K562 (cell line): ENCODE results near the gene CACNA1S. TPM values are rescaled to one million over a fixed set of nuclear protein-coding genes. Genes with fewer than 3 reads are reported as not detected.

Source experiments
- CCNT2 ChIP-seq: IDR thresholded peaks from 2 replicates; pipeline ENCODE4 v1.6.1; 2011; ENCODE audit warnings: borderline replicate concordance, low read depth, mild to moderate bottlenecking, moderate library complexity, mixed read lengths, low read length; ENCODE audit not compliant: insufficient read length; ENCODE audit errors: extremely low read depth
- DACH1 ChIP-seq: fragments of 450-650 bp; IDR thresholded peaks from 2 replicates; pipeline ENCODE4 v1.6.1; 2018; ENCODE audit not compliant: partially characterized antibody
- JUNB ChIP-seq: fragments of 450-650 bp; formaldehyde crosslinking; conservative IDR thresholded peaks from 2 replicates; pipeline ENCODE4 v1.4.0; 2020; ENCODE audit warnings: mild to moderate bottlenecking
- MCM5 ChIP-seq: fragments of 450-650 bp; IDR thresholded peaks from 2 replicates; pipeline ENCODE4 v1.6.1; 2016; ENCODE audit warnings: low read depth
- POLR2G ChIP-seq: fragments of 200-400 bp; formaldehyde crosslinking; IDR thresholded peaks from 2 replicates; pipeline ENCODE4 v1.6.1; 2017; ENCODE audit warnings: low read depth, mild to moderate bottlenecking, antibody characterized with exemption, low read length, moderate library complexity
- SMAD4 ChIP-seq: fragments of 250-450 bp; sonication (Bioruptor Pico); conservative IDR thresholded peaks from 2 replicates; pipeline ENCODE4 v1.8.0; 2021; ENCODE audit warnings: inconsistent platforms, mild to moderate bottlenecking, moderate library complexity
- SMARCE1 ChIP-seq: fragments of 450-650 bp; IDR thresholded peaks from 2 replicates; pipeline ENCODE4 v1.7.1; 2016; ENCODE audit warnings: mild to moderate bottlenecking
- ZNF282 ChIP-seq: sonication (generic); formaldehyde crosslinking; IDR thresholded peaks from 2 replicates; pipeline ENCODE4 v1.8.1; 2023; ENCODE audit warnings: missing genetic modification reagents
- ZNF583 ChIP-seq: fragments of 250-450 bp; sonication (Bioruptor Pico); IDR thresholded peaks from 2 replicates; pipeline ENCODE4 v1.4.0; 2020
- polyA plus RNA-seq, 8 experiments: library from polyadenylated mRNA; depleted of rRNA in 4 of 8; stranded (reverse) in 5 of 8; unstranded in 3 of 8; fragments of >200 nt; fragmentation: Nextera tagmentation in 2 of 8; fragmentation: Illumina TruSeq in 1 of 8; extraction: Ambion mirVana in 2 of 8; extraction: Trizol in 1 of 8; gene quantifications; 2 replicates each; pipeline versions ENCODE4 v1.2.1 to v1.2.3, GENCODE V29; 2011 to 2014; ENCODE audit warnings: inconsistent platforms in 1 of 8, missing spikeins in 1 of 8
- total RNA-seq, 7 experiments: library from RNA; depleted of rRNA in 6 of 7; stranded (reverse); fragments of >200 nt in 6 of 7; fragmentation: Illumina TruSeq in 2 of 7; extraction: Trizol in 2 of 7; gene quantifications; 2 replicates each; pipeline versions ENCODE4 v1.2.1 to v1.2.3, GENCODE V29; 2011 to 2021; ENCODE audit warnings: low replicate concordance in 1 of 7
- TF ChIP-seq, protein P1 (sequence below): fragments of 450-650 bp; IDR thresholded peaks from 2 replicates; pipeline ENCODE4 v1.6.1; 2017; ENCODE audit warnings: antibody characterized with exemption
- TF ChIP-seq, protein P2 (sequence below): fragments of 450-650 bp; conservative IDR thresholded peaks from 2 replicates; pipeline ENCODE4 v1.6.1; 2016; ENCODE audit warnings: missing genetic modification characterization, low read depth, mild to moderate bottlenecking, missing compliant biosample characterization, moderate library complexity

The CACNA1S gene
- total and polyA plus RNA-seq, 9 of the 15 experiments (the other 6 are each of a cell fraction or from before 2014, with no cell fraction given) = not detected

DNA sequence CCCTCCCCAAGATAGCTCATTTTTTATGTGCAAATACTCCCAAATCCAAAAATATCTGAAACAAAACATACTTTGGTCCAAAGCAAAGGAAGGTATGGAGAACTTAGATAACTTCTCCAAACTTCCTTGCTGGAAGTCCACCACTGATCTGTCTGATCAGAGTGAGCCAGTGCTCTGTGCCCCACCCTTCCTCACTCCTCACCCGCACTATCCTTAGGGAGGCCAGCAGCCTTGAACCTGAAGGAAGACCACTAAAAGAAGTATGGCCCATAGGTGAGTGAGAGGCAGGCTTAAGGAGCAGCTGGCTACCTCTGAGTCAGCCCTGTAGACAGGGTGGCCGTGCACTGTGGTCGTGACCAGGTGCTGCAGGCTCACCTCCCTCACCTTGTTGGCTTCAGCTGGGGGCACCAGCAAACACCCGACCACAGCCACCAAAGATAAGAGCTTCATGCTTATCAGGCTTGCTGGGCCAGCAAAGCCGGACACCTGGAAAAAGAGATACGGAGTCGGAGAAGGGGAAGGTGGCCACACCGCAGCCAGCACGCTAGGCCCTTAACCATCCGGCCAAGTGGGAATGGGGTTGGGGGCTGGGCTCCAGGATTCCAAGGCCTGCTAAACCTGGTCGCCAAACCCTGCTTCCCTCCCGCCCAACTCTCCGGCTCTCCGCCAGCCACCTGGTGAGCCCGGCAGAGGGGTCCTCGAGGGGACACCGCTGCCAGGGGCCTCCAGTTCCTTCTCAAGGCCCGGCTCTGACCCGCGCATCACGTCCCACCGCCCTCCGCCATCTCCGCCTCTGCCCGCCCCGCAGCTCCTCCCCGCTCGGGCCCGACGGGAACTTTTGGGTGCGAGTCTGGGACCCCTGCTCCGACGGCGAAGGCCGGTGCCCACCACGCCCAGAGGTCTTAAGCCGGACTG lies 41.5 kb upstream of the CACNA1S start (continued):
- TF ChIP-seq SMAD4 (CRISPR knock-in tag) = peak; percentile 90
- TF ChIP-seq, protein P1, sequence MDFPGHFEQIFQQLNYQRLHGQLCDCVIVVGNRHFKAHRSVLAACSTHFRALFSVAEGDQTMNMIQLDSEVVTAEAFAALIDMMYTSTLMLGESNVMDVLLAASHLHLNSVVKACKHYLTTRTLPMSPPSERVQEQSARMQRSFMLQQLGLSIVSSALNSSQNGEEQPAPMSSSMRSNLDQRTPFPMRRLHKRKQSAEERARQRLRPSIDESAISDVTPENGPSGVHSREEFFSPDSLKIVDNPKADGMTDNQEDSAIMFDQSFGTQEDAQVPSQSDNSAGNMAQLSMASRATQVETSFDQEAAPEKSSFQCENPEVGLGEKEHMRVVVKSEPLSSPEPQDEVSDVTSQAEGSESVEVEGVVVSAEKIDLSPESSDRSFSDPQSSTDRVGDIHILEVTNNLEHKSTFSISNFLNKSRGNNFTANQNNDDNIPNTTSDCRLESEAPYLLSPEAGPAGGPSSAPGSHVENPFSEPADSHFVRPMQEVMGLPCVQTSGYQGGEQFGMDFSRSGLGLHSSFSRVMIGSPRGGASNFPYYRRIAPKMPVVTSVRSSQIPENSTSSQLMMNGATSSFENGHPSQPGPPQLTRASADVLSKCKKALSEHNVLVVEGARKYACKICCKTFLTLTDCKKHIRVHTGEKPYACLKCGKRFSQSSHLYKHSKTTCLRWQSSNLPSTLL = no peak
- TF ChIP-seq, protein P2, sequence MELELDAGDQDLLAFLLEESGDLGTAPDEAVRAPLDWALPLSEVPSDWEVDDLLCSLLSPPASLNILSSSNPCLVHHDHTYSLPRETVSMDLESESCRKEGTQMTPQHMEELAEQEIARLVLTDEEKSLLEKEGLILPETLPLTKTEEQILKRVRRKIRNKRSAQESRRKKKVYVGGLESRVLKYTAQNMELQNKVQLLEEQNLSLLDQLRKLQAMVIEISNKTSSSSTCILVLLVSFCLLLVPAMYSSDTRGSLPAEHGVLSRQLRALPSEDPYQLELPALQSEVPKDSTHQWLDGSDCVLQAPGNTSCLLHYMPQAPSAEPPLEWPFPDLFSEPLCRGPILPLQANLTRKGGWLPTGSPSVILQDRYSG (tag) = no peak
- peak; percentile 83 for TF ChIP-seq POLR2G
- peak; percentile 92 for TF ChIP-seq CCNT2
- TF ChIP-seq ZNF282 (CRISPR knock-in tag) = no peak
- peak; percentile 59; the same call in 1 of the 2 replicates for TF ChIP-seq ZNF583
- TF ChIP-seq DACH1 = no peak
- TF ChIP-seq SMARCE1 = peak; percentile 94
- no peak for TF ChIP-seq MCM5
- no peak for TF ChIP-seq JUNB (CRISPR knock-in tag)
